IPS DF 4.7 (cell line): ENCODE measurements around the gene TSEN15.

Experiments
- DNase-seq: peaks from one replicate; pipeline ENCODE4 v3.0.0-alpha.2; 2013; ENCODE audit warnings: low spot score; ENCODE audit errors: extremely low read depth

TSEN15 gene

GRCh38 chr1:184052750-184053149, 1.2 kb downstream of the TSEN15 start:
- DNase-seq, result no peak

- no peak for DNase-seq
Measured at GRCh38 chr1:184053881-184054280, 2.4 kb downstream of the TSEN15 start.

- DNase-seq, result no peak
Measured at GRCh38 chr1:184056921-184057555, 5.5 kb downstream of the TSEN15 start.

- no peak for DNase-seq
Measured at GRCh38 chr1:184059887-184060286, 8.4 kb downstream of the TSEN15 start.

- DNase-seq, result no peak
Measured at GRCh38 chr1:184060316-184060715, 8.8 kb downstream of the TSEN15 start.

GRCh38 chr1:184061396-184062003, 10.0 kb downstream of the TSEN15 start:
- DNase-seq, result no peak

- DNase-seq, result no peak
Measured at GRCh38 chr1:184062640-184063286, 11.2 kb downstream of the TSEN15 start.

- no peak for DNase-seq
Measured at GRCh38 chr1:184065559-184065958, 14.0 kb downstream of the TSEN15 start.

- DNase-seq, result no peak
Measured at GRCh38 chr1:184068354-184068753, 16.8 kb downstream of the TSEN15 start.

- DNase-seq, result no peak
Measured at GRCh38 chr1:184069675-184070074, 18.1 kb downstream of the TSEN15 start.

GRCh38 chr1:184072376-184072775, 20.8 kb downstream of the TSEN15 start:
- DNase-seq, result no peak

- no peak for DNase-seq
Measured at GRCh38 chr1:184074383-184074782, 22.9 kb downstream of the TSEN15 start.

GRCh38 chr1:184075055-184076029, 23.8 kb downstream of the TSEN15 start:
- DNase-seq, result no peak

- DNase-seq, result no peak
Measured at GRCh38 chr1:184078564-184079249, 27.2 kb downstream of the TSEN15 start.

- no peak for DNase-seq
Measured at GRCh38 chr1:184080309-184080708, 28.8 kb downstream of the TSEN15 start.

- no peak for DNase-seq
Measured at GRCh38 chr1:184082541-184083415, 31.2 kb downstream of the TSEN15 start.

- DNase-seq, result no peak
Measured at GRCh38 chr1:184085667-184086066, 34.1 kb downstream of the TSEN15 start.

- no peak for DNase-seq
Measured at GRCh38 chr1:184088037-184088436, 36.5 kb downstream of the TSEN15 start.

GRCh38 chr1:184093071-184093470, 41.5 kb downstream of the TSEN15 start:
- no peak for DNase-seq

- no peak for DNase-seq
Measured at GRCh38 chr1:184096005-184096404, 44.5 kb downstream of the TSEN15 start.
